Fibroblast of lung (primary cell): ENCODE results near the gene PROB1.

Experiments
- CTCF ChIP-seq, 2 donors: IDR thresholded peaks in 1 of 2; conservative IDR thresholded peaks in 1 of 2; 1 replicate in 1 of 2; 2 replicates in 1 of 2; pipeline ENCODE4 v1.5.1; 2011 to 2012; ENCODE audit warnings: low read length in 2 of 2, control low read depth in 1 of 2, inconsistent platforms in 1 of 2, low read depth in 1 of 2, mild to moderate bottlenecking in 1 of 2
- EZH2 ChIP-seq: IDR thresholded peaks from 2 replicates; pipeline ENCODE4 v1.5.1; 2012; ENCODE audit warnings: low read length, control low read depth, mild to moderate bottlenecking; ENCODE audit errors: missing control alignments

DNA sequence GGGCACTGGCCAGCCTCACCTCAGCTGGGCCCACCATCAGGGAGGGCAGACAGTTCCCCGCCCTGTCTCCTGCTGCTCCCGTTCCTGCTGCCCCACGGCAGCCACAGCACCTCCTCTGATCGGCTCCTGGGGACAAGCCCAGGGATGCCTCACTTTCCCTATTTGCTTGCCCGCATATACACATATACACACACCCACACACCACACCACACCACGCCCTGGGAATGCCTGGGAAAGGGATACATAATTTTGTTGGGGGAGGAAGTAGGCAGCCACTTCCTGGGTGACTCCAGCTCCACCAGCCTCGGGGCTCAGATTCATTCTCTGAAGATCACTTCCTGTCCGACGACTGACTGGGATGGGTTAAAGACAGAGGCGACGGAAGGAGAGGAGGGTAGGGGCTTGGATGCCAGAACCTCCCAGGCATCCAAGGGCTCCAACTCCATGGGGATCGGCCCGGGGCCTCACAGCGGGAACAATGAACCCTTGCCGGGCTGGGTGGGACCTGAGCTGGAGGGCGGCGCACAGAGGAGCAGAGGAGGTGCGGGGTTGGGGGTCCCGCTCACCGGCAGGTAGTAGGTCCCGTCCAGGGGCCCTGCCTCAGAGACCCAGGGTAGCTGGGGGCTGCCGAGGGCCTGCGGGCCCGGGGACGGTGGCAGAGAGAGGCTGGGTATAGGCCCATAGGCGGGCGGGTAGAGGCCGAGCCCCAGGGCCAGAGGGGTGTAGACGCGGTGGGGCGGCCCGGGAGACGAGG is 3.2 kb downstream of the PROB1 start:
- no peak for TF ChIP-seq CTCF (conservative IDR thresholded peaks at IDR 0.05 in 1 of 2, IDR thresholded peaks at IDR 0.05 in 1 of 2; ENCODE audit: low read depth in 1 of 2, low read length in 2 of 2)
- no peak for TF ChIP-seq EZH2
